T-helper 17 cell (primary cell): ENCODE results near the gene CBY1. TPM values are rescaled to one million over a fixed set of nuclear protein-coding genes. Genes with fewer than 3 reads are reported as not detected.
"Not testable (repeated sequence)": the region's sequence is repeated elsewhere in the genome, so short reads cannot be mapped to it uniquely, and the experiment has no call there.

ENCODE experiments used
- ATAC-seq: fragments of 150-1000 bp; cut with Tn5 transposase; 2 replicates; pipeline ENCODE4 v1.10.0; 2021; ENCODE audit warnings: mild to moderate bottlenecking, moderate library complexity
- DNase-seq, 3 donors: peaks; one replicate each; pipeline versions ENCODE4 v3.0.0 to v3.0.0-alpha.2; 2020 to 2021
- H3K9me3 ChIP-seq: one replicate; pipeline ENCODE4 v1.7.0; 2013; ENCODE audit warnings: low read length, mild to moderate bottlenecking; ENCODE audit not compliant: control insufficient read depth, poor library complexity, severe bottlenecking
- H3K27ac Mint-ChIP-seq: one replicate; pipeline ENCODE4 v1.8.0; 2022; ENCODE audit warnings: mild to moderate bottlenecking, moderate library complexity, mixed read lengths
- H3K27me3 Mint-ChIP-seq: one replicate; pipeline ENCODE4 v1.8.0; 2022; ENCODE audit warnings: mixed read lengths
- H3K36me3 Mint-ChIP-seq: one replicate; pipeline ENCODE4 v1.8.0; 2022; ENCODE audit warnings: low read depth, mixed read lengths
- H3K4me1 Mint-ChIP-seq: one replicate; pipeline ENCODE4 v1.8.0; 2022; ENCODE audit warnings: mild to moderate bottlenecking, mixed read lengths
- H3K4me3 Mint-ChIP-seq: one replicate; pipeline ENCODE4 v1.8.0; 2022; ENCODE audit warnings: mild to moderate bottlenecking, moderate library complexity, mixed read lengths
- total RNA-seq, 4 donors: library from RNA in 2 of 4; stranded (reverse) in 2 of 4; gene quantifications; one replicate each; pipeline ENCODE4 v1.2.3 and lab custom pipeline; 2022 to 2026

CBY1 gene
- 10 to 100 TPM; 11.9 to 12.3 TPM for total RNA-seq
- 4.8 to 12.3 reads per million in 2 donors for total RNA-seq (lab: John Stamatoyannopoulos, UW)

DNA sequence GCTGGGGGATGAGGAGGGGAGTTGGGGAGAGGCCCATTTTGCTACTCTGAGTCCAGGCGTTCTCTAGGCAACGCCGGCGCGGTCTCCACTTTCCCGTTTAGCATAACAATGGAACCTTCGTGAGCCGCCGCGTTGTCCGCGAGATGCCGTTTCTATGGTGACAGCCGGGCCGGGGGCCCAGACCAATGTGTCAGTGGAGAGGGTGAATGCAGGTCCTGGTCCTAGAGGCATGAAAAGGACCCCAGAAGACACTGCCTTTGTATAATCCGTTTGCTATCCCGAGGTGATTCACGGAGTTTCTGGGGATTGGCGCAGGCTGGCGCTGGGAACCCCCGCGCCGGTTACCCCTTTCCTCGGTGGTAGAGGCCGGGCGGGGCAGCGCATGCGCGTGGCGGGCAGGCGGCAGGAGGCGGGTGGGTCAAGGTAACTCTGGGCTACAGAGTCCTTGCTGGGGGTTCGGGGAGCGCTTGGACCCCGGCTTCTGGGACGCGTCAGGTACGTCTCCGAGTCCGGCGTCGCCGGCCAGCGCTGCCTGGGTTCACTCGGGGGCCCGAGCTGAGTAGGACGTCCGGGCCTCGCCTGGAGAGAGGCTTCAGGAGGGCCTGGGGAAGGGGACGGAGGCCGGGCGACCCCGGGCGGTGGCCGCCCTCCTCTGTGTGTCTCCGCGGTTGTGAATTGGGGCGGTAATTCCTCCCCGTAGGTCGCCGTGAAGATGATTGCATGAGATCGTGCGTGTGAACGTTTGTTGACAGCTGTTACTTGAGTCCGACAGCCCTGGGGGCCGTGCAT is at the start of gene CBY1, which contains the start of gene FAM227A:
CBY1 (plus strand) TSS at position 383 of the 789 bp plus-strand sequence. CDS start 11,417 bp downstream, outside the sequence.
FAM227A (minus strand) TSS at position 137 of the 789 bp plus-strand sequence. CDS start 6,224 bp downstream, outside the sequence.
- no peaks in the 10 kb centered on the region for H3K9me3 ChIP-seq
- DNase-seq (peak; percentile 81 to 86 (median 82)), ATAC-seq (peak; percentile 87)
- H3K36me3 Mint-ChIP-seq, result no peaks in the 10 kb centered on the region
- H3K4me1 Mint-ChIP-seq, result peaks cover 17% of the 10 kb centered on the region
- peak within 1 kb of the TSS; percentile 96 for H3K27ac Mint-ChIP-seq
- H3K27me3 Mint-ChIP-seq, result no peaks in the 10 kb centered on the region
- peak within 1 kb of the TSS; percentile 94 for H3K4me3 Mint-ChIP-seq

DNA sequence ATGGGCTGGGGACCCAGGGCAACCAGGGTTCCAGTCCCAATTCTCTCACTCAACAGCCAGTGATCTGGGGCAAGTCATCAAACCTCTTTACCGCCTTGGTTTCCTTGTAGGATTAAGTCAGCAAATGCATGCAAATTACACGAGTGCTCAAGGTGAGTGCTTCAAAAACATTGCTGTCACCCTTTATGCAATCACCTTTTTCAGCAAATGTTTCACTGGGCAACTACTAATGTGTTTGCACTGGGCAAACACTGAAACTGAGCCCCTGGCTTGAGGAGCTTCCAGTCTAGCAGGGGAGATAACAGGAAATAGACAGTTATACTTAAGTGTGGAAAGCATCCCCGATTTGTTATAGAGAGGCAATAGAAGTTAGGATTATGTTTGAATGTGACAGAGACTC is 48.8 kb upstream of the CBY1 start:
- H3K27ac Mint-ChIP-seq, result no peak overlapping the region
- DNase-seq, result no peak
- peaks cover 2% of the 10 kb centered on the region for H3K4me1 Mint-ChIP-seq
- no peaks in the 10 kb centered on the region for H3K36me3 Mint-ChIP-seq
- H3K4me3 Mint-ChIP-seq, result no peak overlapping the region
- H3K9me3 ChIP-seq, result no peaks in the 10 kb centered on the region
- ATAC-seq, result no peak
- H3K27me3 Mint-ChIP-seq, result peaks cover 6% of the 10 kb centered on the region

DNA sequence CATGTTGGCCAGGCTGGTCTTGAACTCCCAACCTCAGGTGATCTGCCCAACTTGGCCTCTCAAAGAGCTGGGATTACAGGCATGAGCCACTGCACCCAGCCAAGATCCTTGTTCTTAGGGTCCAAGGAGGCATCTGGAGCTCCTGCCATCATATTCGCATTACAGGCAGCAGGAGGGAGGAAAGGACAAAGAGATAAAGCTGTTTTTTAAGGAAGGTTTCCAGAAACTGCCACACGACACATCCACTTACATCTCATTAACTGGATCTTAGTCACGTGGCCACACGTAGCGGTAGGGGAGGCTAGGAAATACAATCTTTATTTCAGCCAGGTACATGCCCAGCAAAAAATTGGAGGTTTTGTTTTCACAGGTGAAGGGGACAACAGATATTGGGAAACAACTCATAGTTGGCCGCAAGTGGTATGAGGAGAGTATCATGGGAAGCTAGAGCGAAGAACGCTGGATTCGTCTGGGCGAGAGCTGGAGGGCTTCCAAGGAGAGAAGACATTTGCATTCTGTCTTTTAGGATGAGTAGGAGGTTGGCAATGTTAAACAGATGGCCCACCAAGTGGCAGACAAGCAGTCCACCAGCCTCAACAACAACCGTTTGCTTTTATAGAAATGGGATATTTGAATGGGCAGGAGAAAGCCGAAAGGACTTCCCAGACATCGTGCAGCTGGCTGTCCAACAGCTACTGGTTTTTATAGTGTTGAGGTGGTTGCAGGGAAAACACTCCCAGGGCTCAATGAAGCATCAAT is 47.3 kb upstream of the CBY1 start:
- DNase-seq, result no peak
- H3K27me3 Mint-ChIP-seq, result peaks cover 6% of the 10 kb centered on the region
- no peaks in the 10 kb centered on the region for H3K36me3 Mint-ChIP-seq
- H3K4me1 Mint-ChIP-seq, result peaks cover 2% of the 10 kb centered on the region
- no peak overlapping the region for H3K4me3 Mint-ChIP-seq
- no peak overlapping the region for H3K27ac Mint-ChIP-seq
- ATAC-seq, result no peak
- H3K9me3 ChIP-seq, result no peaks in the 10 kb centered on the region

DNA sequence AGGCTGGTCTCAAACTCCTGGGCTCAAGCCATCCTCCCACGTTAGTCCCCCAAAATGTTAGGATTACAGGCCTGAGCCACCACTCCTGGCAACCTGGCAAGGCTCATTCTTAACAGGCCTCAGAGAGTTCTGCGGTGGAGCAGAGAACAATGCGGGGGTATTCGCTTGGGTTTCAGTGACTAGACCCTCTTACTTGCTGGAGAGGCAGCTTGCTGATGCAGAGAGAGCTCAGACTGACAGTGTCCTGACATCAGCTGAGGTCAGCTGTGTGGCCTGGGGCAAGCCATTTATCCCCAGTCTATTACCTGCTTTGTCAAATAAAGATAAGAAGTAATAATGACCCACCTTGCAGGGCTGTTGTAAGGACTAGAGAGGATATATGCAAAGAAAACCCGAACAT is 46.2 kb upstream of the CBY1 start:
- no peak for DNase-seq
- H3K4me1 Mint-ChIP-seq, result peaks cover 2% of the 10 kb centered on the region
- H3K36me3 Mint-ChIP-seq, result no peaks in the 10 kb centered on the region
- H3K27me3 Mint-ChIP-seq, result peaks cover 12% of the 10 kb centered on the region
- no peak overlapping the region for H3K4me3 Mint-ChIP-seq
- no peaks in the 10 kb centered on the region for H3K9me3 ChIP-seq
- no peak for ATAC-seq
- H3K27ac Mint-ChIP-seq, result no peak overlapping the region

DNA sequence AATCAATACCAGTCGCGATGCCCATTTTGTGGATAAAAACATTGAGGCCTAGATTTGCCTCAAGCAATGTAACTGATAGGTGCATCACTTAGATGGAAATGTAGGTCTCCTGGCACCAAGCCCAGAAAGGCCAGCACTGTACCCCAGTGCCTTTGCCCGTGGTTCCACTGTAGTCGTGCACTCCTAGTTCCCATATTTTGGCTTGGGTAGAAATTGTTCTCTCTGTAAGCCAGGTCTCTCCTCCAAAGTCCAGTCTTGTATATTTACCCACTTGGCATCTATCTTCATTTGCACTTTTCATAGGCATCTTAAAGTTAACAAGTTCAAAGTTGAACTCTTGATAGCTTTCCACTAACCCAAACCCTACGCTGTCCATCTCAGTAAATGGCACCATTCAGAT is 44.9 kb upstream of the CBY1 start:
- no peak for DNase-seq
- H3K4me1 Mint-ChIP-seq, result peaks cover 2% of the 10 kb centered on the region
- H3K27ac Mint-ChIP-seq, result peak overlapping the region; percentile 2
- no peaks in the 10 kb centered on the region for H3K9me3 ChIP-seq
- H3K4me3 Mint-ChIP-seq, result no peak overlapping the region
- no peak for ATAC-seq
- H3K27me3 Mint-ChIP-seq, result peaks cover 24% of the 10 kb centered on the region
- peaks cover 3% of the 10 kb centered on the region for H3K36me3 Mint-ChIP-seq

DNA sequence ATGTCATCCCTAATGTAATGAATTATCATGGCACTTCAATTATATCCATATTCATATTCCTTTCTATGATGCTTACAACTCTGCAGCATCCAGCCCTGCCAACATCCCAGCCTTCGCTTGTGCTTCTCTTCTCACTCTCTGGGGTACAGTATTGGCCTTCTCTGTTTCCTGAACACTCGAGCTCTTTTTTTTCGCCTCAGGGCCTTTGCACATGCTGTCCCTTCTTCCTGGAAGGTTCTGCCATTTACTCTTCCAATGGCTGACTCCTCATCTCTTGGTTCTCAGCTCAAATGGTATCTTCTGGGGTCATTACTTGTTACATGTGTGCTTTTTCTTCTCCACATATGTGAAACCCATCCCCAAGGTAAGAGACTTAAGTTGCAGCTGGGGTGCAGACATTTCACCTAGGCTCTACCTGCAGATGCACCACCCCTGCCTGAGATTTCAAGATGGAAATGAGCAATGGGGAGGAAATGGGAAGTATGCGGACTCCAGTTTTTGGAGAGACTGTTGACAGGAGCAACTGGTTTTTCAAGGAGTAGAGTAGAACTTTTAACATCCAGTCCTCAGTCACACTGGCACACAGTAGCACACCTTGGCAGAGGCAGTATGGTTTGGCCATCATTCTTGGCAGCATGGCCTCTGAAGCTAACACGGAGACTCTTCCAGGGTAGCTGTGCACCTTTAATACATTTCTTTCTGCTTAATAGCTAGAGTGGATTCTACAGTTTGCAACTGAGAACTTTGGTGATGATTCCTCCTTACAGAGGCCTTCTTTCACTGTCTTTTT is 44.0 kb upstream of the CBY1 start:
- no peak for ATAC-seq

DNA sequence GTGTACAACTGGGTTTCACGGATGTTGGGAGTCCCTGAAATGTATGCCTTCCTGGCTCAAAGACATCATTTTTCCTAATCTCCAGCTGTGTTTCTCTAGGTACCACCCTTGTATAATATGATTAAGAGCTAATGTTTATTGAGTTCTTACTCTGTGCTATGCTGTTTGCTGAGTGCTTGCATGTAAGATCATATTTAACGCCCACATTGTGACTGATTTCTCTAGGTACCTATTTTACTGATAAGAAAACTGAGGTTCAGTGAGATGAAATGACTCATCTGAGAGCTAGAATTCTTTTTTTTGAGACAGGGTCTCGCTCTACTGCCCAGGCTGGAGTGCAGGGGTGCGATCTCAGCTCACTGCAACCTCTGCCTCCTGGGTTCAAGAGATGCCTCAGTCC is 42.9 kb upstream of the CBY1 start:
- no peak overlapping the region for H3K27ac Mint-ChIP-seq

More for the DNA sequence above, 44.0 kb upstream of the CBY1 start:
- DNase-seq, result no peak
- Mint-ChIP-seq H3K36me3 (peaks cover 6% of the 10 kb centered on the region), H3K27ac (peak overlapping the region; percentile 2), H3K4me3 (no peak overlapping the region), H3K4me1 (peaks cover under 1% of the 10 kb centered on the region), H3K27me3 (peaks cover 24% of the 10 kb centered on the region)
- no peaks in the 10 kb centered on the region for H3K9me3 ChIP-seq

DNA sequence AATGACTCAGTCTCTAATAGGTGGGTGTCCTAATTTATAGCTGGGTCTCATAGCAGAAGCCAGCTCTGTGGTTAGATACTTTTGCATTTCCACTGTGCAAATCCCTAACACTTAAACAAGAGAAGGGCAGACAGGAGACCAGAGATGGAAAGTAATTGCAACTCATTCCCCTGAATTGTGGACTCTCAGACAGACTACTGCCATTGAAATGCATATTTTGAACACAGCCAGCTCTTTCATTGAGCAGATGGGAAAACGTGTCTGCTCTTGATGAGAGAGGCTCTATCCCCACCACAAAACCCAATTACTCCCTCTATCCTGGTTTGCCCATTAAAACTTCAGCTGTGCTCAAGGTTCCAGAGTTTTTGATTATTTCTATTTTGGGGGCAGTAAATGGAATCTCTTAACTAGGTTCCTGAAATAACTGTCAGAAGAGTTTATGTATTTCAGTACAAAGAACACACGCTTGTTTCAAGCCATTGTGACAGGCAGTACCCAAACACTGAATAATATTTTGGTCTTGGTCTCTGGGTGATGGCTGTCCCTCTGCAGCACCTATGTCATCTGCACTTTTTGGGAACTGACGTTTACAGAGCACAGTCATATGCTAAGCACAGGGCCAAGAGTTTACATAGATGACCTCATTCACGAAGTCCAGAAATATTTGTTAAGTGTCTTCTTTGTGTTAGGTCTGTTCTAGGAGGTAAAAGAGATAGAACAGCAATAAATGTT is 41.9 kb upstream of the CBY1 start:
- ATAC-seq, result no peak
- DNase-seq, result no peak
- Mint-ChIP-seq H3K36me3 (peaks cover 9% of the 10 kb centered on the region), H3K4me1 (no peaks in the 10 kb centered on the region), H3K27ac (no peak overlapping the region), H3K27me3 (peaks cover 19% of the 10 kb centered on the region), H3K4me3 (no peak overlapping the region)
- no peaks in the 10 kb centered on the region for H3K9me3 ChIP-seq

More for the DNA sequence above, 42.9 kb upstream of the CBY1 start:
- Mint-ChIP-seq H3K4me1 (no peaks in the 10 kb centered on the region), H3K36me3 (peaks cover 7% of the 10 kb centered on the region), H3K4me3 (no peak overlapping the region), H3K27me3 (peaks cover 24% of the 10 kb centered on the region)
- ATAC-seq, result no peak
- DNase-seq, result no peak
- no peaks in the 10 kb centered on the region for H3K9me3 ChIP-seq

DNA sequence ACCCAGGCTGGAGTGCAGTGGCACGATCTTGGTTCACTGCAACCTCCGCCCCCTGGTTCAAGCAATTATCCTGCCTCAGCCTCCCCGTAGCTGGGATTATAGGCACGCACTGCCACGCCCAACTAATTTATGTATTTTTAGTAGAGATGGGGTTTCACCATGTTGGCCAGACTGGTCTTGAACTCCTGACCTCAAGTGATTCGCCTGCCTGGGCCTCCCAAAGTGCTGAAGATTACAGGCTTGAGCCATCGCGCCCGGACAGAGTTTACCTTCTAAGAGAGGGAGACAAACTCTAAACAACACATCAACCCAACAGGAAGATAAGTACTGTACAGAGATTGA is 41.4 kb upstream of the CBY1 start:
- not testable (repeated sequence) for H3K27ac Mint-ChIP-seq, H3K4me3 Mint-ChIP-seq, ATAC-seq, DNase-seq, H3K4me1 Mint-ChIP-seq, H3K36me3 Mint-ChIP-seq, H3K9me3 ChIP-seq
- H3K27me3 Mint-ChIP-seq, result peaks cover 24% of the 10 kb centered on the region

DNA sequence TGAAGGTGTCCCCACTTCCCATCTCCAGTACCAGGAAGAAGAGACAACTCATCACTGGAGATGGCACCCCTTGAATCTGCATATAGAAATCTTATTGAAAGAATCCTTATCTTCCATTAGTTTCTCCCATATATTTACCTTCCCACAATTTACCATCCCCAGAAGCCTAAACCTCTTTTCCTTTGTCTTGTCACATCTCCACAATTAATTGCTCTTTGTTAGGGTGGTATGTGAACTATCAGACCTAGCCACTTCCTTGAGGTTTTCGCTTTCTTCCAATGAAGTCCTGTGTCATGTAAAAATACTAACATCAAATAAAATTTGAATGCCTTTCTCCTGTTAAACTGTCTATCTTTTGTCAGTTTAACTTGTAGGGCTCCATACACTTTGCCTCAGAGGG is 38.2 kb upstream of the CBY1 start:
- no peak overlapping the region for H3K27ac Mint-ChIP-seq
- DNase-seq (no peak), ATAC-seq (no peak)
- H3K4me3 Mint-ChIP-seq, result no peak overlapping the region
- H3K27me3 Mint-ChIP-seq, result peaks cover 26% of the 10 kb centered on the region
- no peaks in the 10 kb centered on the region for H3K9me3 ChIP-seq
- H3K4me1 Mint-ChIP-seq, result no peaks in the 10 kb centered on the region
- peaks cover 9% of the 10 kb centered on the region for H3K36me3 Mint-ChIP-seq

DNA sequence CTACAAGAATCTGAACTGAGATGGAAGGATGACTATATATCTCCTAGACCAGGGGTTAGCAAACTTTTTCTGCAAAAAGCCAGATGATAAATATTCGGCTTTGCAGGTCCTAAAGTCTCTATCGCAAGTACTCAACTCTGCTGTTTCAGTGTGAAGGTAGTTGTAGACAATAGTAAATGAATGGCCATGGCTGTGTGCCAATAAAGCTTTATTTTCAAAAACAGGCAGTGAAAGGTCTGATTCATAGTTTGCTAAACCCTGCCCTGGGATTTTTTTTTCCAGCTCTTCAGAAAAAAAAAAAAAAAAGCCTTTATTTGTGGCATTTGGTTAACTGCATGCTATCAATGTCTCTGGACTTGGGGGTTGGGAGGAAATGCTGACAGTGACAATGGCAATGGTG is 37.8 kb upstream of the CBY1 start:
- Mint-ChIP-seq H3K36me3 (peaks cover 9% of the 10 kb centered on the region), H3K27me3 (peaks cover 26% of the 10 kb centered on the region), H3K4me3 (no peak overlapping the region), H3K4me1 (peaks cover under 1% of the 10 kb centered on the region), H3K27ac (no peak overlapping the region)
- DNase-seq (no peak), ATAC-seq (no peak)
- no peaks in the 10 kb centered on the region for H3K9me3 ChIP-seq

DNA sequence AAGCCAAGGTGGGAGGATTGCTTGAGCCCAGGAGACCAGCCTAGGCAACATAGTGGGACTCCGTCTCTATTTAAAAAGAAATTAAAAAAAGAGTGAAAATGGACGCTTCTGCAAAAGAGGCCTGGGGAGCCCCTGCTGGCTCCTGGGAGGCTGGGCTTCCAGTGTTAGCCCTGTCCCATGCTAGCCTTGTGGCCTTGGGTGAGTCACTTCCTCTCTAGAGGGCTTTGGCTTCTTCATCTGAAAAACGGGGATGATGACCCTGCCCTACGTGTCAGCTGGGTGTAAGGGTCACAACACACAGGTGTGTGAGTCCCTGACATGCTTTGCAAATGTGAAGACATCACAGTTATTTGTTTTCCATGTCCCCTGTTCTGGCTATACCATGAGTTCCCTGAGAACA is 33.1 kb upstream of the CBY1 start:
- DNase-seq, result no peak
- H3K4me3 Mint-ChIP-seq, result no peak overlapping the region
- H3K9me3 ChIP-seq, result no peaks in the 10 kb centered on the region
- peaks cover 4% of the 10 kb centered on the region for H3K36me3 Mint-ChIP-seq
- H3K27ac Mint-ChIP-seq, result no peak overlapping the region
- H3K4me1 Mint-ChIP-seq, result peaks cover 2% of the 10 kb centered on the region
- peaks cover 8% of the 10 kb centered on the region for H3K27me3 Mint-ChIP-seq
- ATAC-seq, result no peak
